CD4-positive, CD25-positive, alpha-beta regulatory T cell (primary cell): ENCODE results near the gene ABHD6. TPM values are rescaled to one million over a fixed set of nuclear protein-coding genes. Genes with fewer than 3 reads are reported as not detected.
A peak's percentile ranks its signal among the peaks of the same experiment; 100 is the strongest.

ENCODE experiments used
- ATAC-seq, 2 donors: fragments of 150-1000 bp; cut with Tn5 transposase; one replicate each; pipeline ENCODE4 v1.10.0; 2021; ENCODE audit warnings: low read depth in 2 of 2, moderate number of reproducible peaks in 2 of 2, moderate library complexity in 1 of 2
- DNase-seq, 3 donors: peaks; one replicate each; pipeline versions ENCODE4 v3.0.0 to v3.0.0-alpha.2; 2012 to 2022; ENCODE audit warnings: mixed read lengths in 1 of 3
- H3K27ac ChIP-seq: one replicate; pipeline ENCODE4 v1.7.0; 2013; ENCODE audit warnings: mild to moderate bottlenecking, low read length; ENCODE audit not compliant: insufficient read depth, poor library complexity, severe bottlenecking
- H3K27me3 ChIP-seq: one replicate; pipeline ENCODE4 v1.7.0; 2013; ENCODE audit warnings: low read length; ENCODE audit not compliant: control insufficient read depth, insufficient read depth
- H3K36me3 ChIP-seq: one replicate; pipeline ENCODE4 v1.7.0; 2013; ENCODE audit warnings: mild to moderate bottlenecking, low read length, moderate library complexity; ENCODE audit not compliant: control insufficient read depth, insufficient read depth
- H3K4me1 ChIP-seq: 2 replicates; pipeline ENCODE4 v1.7.0; 2013; ENCODE audit warnings: mild to moderate bottlenecking, low read length; ENCODE audit not compliant: insufficient read depth, control insufficient read depth, poor library complexity, severe bottlenecking
- H3K4me3 ChIP-seq: one replicate; pipeline ENCODE4 v1.7.0; 2013; ENCODE audit warnings: low read depth, mild to moderate bottlenecking, low read length, moderate library complexity
- H3K9me3 ChIP-seq, 2 experiments: 1 replicate in 1 of 2; 2 replicates in 1 of 2; pipeline ENCODE4 v1.7.0; 2013; ENCODE audit warnings: low read length in 2 of 2, mild to moderate bottlenecking in 1 of 2, moderate library complexity in 1 of 2; ENCODE audit not compliant: control insufficient read depth in 2 of 2
- H3K27ac Mint-ChIP-seq, 3 donors: one replicate each; pipeline ENCODE4 v1.8.0; 2020 to 2022; ENCODE audit warnings: mild to moderate bottlenecking in 3 of 3, mixed read lengths in 3 of 3, moderate library complexity in 2 of 3
- H3K27me3 Mint-ChIP-seq: one replicate; pipeline ENCODE4 v1.8.0; 2022; ENCODE audit warnings: mild to moderate bottlenecking, mixed read lengths
- H3K36me3 Mint-ChIP-seq: one replicate; pipeline ENCODE4 v1.8.0; 2020; ENCODE audit warnings: mixed read lengths
- H3K4me1 Mint-ChIP-seq, 4 donors: one replicate each; pipeline ENCODE4 v1.8.0; 2020 to 2022; ENCODE audit warnings: mixed read lengths in 4 of 4, mild to moderate bottlenecking in 1 of 4
- H3K4me3 Mint-ChIP-seq, 4 donors: one replicate each; pipeline ENCODE4 v1.8.0; 2020 to 2022; ENCODE audit warnings: mild to moderate bottlenecking in 4 of 4, mixed read lengths in 4 of 4, moderate library complexity in 3 of 4
- H3K9me3 Mint-ChIP-seq, 7 donors: one replicate each; pipeline ENCODE4 v1.8.0; 2020 to 2022; ENCODE audit warnings: mixed read lengths in 7 of 7, mild to moderate bottlenecking in 3 of 7, moderate library complexity in 2 of 7
- polyA plus RNA-seq, 4 donors: library from polyadenylated mRNA; unstranded; fragments of 300-500 nt; fragmentation: Illumina TruSeq; gene quantifications; one replicate each; pipeline ENCODE4 v1.2.3, GENCODE V29; 2021
- total RNA-seq: library from RNA; stranded (reverse); gene quantifications from one replicate; pipeline ENCODE4 v1.2.3, GENCODE V29; 2022

The ABHD6 gene
- total and polyA plus RNA-seq, 5 donors from 2014 or later: 3.8 to 7.8 (median 4.7) TPM

DNA sequence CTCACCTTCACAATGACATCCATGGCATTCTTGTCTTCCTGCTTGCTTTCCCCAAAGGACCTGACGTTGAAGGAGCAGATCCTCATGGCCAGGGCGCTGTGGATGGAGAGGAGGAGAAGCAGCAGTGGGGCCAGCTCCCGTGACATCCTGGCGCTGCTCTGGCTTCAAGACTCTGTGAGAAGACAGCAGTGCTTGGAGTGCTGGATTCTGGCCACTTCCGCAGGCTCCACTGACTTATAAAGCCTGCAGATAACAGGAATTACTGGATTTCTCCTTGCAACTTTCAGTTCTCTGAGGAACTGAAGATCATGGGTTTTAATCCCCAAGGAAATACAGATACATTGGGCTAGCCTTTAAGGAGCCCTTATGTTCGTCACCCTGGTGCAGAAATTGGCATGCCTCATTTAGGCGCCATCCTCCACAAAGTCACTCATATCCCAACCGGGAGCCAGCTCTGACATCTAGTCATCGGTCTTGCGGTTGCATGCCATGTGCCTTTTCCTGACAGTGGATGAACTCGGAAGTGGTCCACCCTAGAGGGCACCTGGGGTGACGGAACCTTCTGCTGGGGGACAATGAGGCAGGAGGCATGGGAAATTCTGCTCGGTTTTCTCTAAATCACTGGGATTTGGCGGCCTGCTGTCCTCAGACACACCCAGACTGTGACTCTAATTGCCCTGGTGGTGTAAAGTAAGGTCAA is 26.7 kb upstream of the ABHD6 start, which contains the start of gene DNASE1L3:
Gene DNASE1L3 (minus strand): TSS at position 212 of the 700 bp plus-strand sequence. CDS start 66 bp downstream, at position 146.
- Mint-ChIP-seq H3K9me3 (peaks cover 0 to 3% (median 0%) of the 10 kb centered on the region in 7 donors), H3K4me1 (peaks cover 0 to 6% (median 4%) of the 10 kb centered on the region in 4 donors), H3K4me3 (no peak within 1 kb of the TSS), H3K27ac (peak within 1 kb of the TSS in 2 of 3 donors; percentile 50 to 63), H3K36me3 (no peaks in the 10 kb centered on the region), H3K27me3 (peaks cover 15% of the 10 kb centered on the region)
- Histone ChIP-seq H3K4me3 (no peak within 1 kb of the TSS), H3K27me3 (peaks cover 2% of the 10 kb centered on the region), H3K27ac (no peak within 1 kb of the TSS), H3K4me1 (no peaks in the 10 kb centered on the region), H3K36me3 (no peaks in the 10 kb centered on the region), H3K9me3 (no peaks in the 10 kb centered on the region)
- no peak for ATAC-seq
- no peak for DNase-seq

DNA sequence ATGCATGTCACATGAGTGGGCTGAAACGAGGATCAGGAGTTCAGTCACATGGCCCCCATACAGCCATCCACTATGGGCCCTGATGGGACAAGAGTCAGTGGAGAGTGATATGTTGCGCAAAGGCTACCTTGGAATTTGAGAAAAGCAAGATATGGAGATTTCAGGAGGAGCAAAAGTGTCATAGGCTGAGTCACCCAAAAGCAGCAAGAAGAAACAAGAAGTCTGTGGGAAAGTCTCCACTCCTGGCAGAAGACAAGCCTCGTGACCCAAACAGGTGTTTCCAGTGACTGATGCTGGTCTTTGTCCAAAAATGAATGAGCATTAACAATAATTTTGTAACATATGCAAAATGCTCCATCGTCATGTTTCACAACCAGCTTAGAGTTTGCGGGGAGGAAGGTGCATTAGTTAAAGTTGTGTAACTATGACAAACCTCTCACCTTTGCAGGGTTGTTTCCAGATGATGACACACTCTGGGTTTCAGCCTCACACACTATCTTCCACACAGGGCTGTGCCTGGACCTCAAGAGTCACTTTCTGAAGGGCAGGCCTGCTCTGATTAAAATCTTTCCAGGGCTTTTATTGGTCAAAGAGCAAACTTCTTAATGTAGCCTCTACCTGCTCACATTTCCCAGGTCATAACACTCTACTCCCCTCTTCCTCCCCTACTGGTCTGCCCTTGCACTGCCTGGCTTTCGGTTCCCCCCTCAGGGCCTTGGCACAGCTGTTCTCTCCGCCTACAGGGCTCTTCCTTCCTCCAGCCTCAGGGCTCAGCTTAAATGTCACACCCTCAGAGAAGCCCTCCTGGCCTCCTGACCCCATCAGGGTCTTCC is 22.9 kb upstream of the ABHD6 start:
- peaks cover 11% of the 10 kb centered on the region for H3K27me3 Mint-ChIP-seq
- peaks cover 0 to 6% (median 5%) of the 10 kb centered on the region in 4 donors for H3K4me1 Mint-ChIP-seq
- H3K27ac Mint-ChIP-seq: peak overlapping the region in 1 of 3 donors; percentile 91
- DNase-seq: peak in 1 of 3 donors; percentile 55
- H3K4me3 Mint-ChIP-seq: no peak overlapping the region
- no peak overlapping the region for H3K27ac ChIP-seq
- H3K9me3 Mint-ChIP-seq: no peaks in the 10 kb centered on the region
- no peaks in the 10 kb centered on the region for H3K36me3 Mint-ChIP-seq
- no peaks in the 10 kb centered on the region for H3K9me3 ChIP-seq
- H3K27me3 ChIP-seq: no peaks in the 10 kb centered on the region
- ATAC-seq: peak; percentile 54 to 57
- peaks cover 3% of the 10 kb centered on the region for H3K4me1 ChIP-seq
- no peaks in the 10 kb centered on the region for H3K36me3 ChIP-seq
- H3K4me3 ChIP-seq: no peak overlapping the region

DNA sequence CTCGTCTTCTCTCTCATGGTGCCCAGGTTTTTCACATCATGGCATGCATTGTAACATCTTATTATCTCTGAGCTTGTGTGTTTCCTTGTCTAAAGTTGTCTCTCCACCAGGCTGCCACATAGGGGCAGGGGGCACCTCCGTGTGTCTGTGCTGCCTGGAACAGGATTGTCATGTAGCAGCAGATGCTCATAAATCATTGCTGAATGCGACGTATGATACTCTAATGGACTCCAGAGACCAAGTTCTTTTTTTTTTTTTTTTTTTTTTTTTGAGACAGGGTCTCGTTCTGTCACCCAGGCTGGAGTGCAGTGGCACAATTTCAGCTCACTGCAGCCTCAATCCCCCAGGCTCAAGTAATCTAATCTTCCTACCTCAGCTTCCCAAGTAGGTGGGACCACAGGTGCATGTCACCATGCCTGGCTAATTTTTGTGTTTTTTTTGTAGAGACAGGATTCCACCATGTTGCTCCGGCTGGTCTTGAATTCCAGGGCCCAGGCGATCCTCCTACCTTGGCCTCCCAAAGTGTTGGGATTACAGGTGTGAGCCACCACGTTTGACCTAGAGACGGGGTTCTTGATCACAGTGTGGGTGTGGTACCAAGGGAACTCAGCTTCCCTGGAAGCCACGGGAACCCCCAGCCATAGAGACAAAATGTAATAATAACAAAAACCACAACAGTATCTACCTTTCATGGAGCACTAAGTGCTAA is 22.1 kb upstream of the ABHD6 start:
- no peak for ATAC-seq
- Histone ChIP-seq H3K27ac (no peak overlapping the region), H3K4me1 (peaks cover 3% of the 10 kb centered on the region), H3K27me3 (no peaks in the 10 kb centered on the region), H3K36me3 (no peaks in the 10 kb centered on the region), H3K9me3 (no peaks in the 10 kb centered on the region), H3K4me3 (no peak overlapping the region)
- Mint-ChIP-seq H3K4me3 (peak overlapping the region in 1 of 4 donors; percentile 14), H3K36me3 (no peaks in the 10 kb centered on the region), H3K4me1 (peaks cover 0 to 6% (median 5%) of the 10 kb centered on the region in 4 donors), H3K9me3 (no peaks in the 10 kb centered on the region), H3K27ac (peak overlapping the region in 1 of 3 donors; percentile 91), H3K27me3 (peaks cover 11% of the 10 kb centered on the region)
- DNase-seq: no peak

DNA sequence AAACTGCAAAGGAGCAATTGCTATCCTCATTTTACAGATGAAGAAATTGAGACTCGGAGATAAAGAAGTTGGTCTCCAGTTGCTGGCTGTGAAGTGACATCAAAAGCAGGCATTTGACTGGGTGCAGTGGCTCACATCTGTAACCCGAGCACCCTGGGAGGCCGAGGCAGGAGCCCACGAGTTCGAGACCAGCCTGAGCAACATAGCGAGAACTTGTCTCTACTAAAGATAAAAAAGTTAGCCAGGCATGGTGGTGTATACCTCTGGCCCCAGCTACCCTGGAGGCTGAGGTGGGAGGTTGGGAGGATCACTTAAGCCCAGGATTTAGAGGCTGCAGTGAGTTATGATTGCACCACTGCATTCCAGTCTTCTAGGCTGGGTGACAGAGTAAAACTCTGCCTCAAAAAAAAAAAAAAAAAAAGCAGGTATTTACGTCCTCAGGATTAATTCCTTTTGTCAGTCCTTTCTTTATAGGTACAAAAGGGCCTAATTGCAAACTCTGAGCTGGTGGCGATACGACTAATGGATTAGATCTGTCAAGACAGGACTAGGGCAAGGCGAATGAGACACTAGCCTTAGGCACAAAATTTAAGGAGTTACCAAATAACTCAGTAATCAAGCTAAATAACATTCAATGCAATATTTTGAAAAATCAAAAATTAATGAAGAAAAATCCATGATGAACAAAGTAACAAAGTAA is 20.9 kb upstream of the ABHD6 start:
- Histone ChIP-seq H3K9me3 (no peaks in the 10 kb centered on the region), H3K4me1 (peaks cover 3% of the 10 kb centered on the region), H3K36me3 (no peaks in the 10 kb centered on the region), H3K27ac (no peak overlapping the region), H3K4me3 (no peak overlapping the region), H3K27me3 (no peaks in the 10 kb centered on the region)
- H3K27ac Mint-ChIP-seq: no peak overlapping the region
- H3K9me3 Mint-ChIP-seq: no peaks in the 10 kb centered on the region
- peaks cover 11% of the 10 kb centered on the region for H3K27me3 Mint-ChIP-seq
- ATAC-seq (no peak), DNase-seq (no peak)
- H3K4me3 Mint-ChIP-seq: no peak overlapping the region
- H3K4me1 Mint-ChIP-seq: peaks cover 0 to 6% (median 5%) of the 10 kb centered on the region in 4 donors
- no peaks in the 10 kb centered on the region for H3K36me3 Mint-ChIP-seq

DNA sequence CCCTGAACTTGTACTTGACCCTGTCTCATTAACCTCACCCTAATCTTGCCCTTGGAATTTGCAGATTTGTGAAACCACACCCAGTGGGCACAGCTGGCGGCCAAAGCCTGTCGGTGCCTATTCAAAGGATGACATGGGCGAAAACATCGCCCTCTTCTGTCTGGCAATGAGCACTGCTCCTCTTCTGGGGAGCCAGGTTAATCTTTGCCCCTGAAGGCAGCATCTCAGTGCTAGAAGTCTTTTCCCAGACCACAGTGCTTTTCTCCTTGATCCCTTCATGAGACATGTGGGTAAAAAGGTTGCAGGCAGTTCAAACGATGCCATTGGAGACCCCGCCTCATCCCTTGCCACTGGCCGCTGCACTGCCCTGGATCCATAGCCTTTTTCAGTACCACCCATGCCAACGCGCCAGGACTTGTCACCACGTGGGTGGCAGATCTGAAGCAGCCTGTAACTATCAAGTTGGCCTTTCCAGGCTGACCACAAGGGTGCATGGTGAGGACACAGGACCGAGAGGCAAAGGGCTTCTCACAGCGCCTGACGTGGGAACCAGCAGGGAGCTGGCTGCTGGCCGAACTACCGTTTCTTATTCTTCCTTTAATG is 20.3 kb upstream of the ABHD6 start:
- no peaks in the 10 kb centered on the region for H3K9me3 ChIP-seq
- H3K36me3 ChIP-seq: no peaks in the 10 kb centered on the region
- peak; percentile 38 to 77 (median 55) for DNase-seq
- no peak overlapping the region for H3K4me3 ChIP-seq
- H3K4me3 Mint-ChIP-seq: peak overlapping the region in 1 of 4 donors; percentile 20
- no peaks in the 10 kb centered on the region for H3K9me3 Mint-ChIP-seq
- H3K36me3 Mint-ChIP-seq: no peaks in the 10 kb centered on the region
- no peak overlapping the region for H3K27ac ChIP-seq
- no peak overlapping the region for H3K27ac Mint-ChIP-seq
- peaks cover 12% of the 10 kb centered on the region for H3K27me3 Mint-ChIP-seq
- H3K4me1 ChIP-seq: peaks cover 3% of the 10 kb centered on the region
- H3K4me1 Mint-ChIP-seq: peaks cover 0 to 6% (median 5%) of the 10 kb centered on the region in 4 donors
- H3K27me3 ChIP-seq: no peaks in the 10 kb centered on the region
- ATAC-seq: peak; percentile 75

DNA sequence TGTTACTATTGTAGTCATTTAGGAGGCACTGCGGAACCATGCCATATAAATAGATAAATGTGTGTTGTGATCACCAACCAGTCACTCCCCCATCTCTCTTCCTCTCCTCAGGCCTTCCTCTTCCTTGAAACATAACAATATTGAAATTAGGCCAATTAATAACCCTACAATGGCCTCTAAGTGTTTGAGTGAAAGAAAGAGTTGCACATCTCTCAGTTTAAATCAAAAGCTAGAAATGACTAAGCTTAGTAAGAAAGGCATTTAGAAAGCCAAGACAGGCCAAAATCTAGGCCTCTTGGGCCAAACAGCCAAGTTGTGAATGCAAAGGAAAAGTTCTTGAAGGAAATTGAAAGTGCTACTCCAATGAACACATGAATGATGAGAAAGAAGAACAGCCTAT is 18.7 kb upstream of the ABHD6 start:
- Mint-ChIP-seq H3K4me3 (no peak overlapping the region), H3K9me3 (no peaks in the 10 kb centered on the region), H3K36me3 (no peaks in the 10 kb centered on the region), H3K27me3 (peaks cover 13% of the 10 kb centered on the region), H3K4me1 (peaks cover 0 to 6% (median 5%) of the 10 kb centered on the region in 4 donors), H3K27ac (peak overlapping the region in 1 of 3 donors; percentile 8)
- H3K9me3 ChIP-seq: no peaks in the 10 kb centered on the region
- no peaks in the 10 kb centered on the region for H3K27me3 ChIP-seq
- no peak for DNase-seq
- peaks cover 3% of the 10 kb centered on the region for H3K4me1 ChIP-seq
- no peak for ATAC-seq
- H3K27ac ChIP-seq: no peak overlapping the region
- H3K4me3 ChIP-seq: no peak overlapping the region
- no peaks in the 10 kb centered on the region for H3K36me3 ChIP-seq
